HG03139 (cell line): Measurements from ENCODE around the gene BIRC6.
"Not testable (repeated sequence)": the region's sequence is repeated elsewhere in the genome, so short reads cannot be mapped to it uniquely, and the experiment has no call there.

Source experiments
- ATAC-seq: cut with Tn5 transposase; IDR thresholded peaks from one replicate; pipeline ENCODE4 v1.9.1; 2021; ENCODE audit not compliant: unreplicated experiment

BIRC6 gene, protein sequence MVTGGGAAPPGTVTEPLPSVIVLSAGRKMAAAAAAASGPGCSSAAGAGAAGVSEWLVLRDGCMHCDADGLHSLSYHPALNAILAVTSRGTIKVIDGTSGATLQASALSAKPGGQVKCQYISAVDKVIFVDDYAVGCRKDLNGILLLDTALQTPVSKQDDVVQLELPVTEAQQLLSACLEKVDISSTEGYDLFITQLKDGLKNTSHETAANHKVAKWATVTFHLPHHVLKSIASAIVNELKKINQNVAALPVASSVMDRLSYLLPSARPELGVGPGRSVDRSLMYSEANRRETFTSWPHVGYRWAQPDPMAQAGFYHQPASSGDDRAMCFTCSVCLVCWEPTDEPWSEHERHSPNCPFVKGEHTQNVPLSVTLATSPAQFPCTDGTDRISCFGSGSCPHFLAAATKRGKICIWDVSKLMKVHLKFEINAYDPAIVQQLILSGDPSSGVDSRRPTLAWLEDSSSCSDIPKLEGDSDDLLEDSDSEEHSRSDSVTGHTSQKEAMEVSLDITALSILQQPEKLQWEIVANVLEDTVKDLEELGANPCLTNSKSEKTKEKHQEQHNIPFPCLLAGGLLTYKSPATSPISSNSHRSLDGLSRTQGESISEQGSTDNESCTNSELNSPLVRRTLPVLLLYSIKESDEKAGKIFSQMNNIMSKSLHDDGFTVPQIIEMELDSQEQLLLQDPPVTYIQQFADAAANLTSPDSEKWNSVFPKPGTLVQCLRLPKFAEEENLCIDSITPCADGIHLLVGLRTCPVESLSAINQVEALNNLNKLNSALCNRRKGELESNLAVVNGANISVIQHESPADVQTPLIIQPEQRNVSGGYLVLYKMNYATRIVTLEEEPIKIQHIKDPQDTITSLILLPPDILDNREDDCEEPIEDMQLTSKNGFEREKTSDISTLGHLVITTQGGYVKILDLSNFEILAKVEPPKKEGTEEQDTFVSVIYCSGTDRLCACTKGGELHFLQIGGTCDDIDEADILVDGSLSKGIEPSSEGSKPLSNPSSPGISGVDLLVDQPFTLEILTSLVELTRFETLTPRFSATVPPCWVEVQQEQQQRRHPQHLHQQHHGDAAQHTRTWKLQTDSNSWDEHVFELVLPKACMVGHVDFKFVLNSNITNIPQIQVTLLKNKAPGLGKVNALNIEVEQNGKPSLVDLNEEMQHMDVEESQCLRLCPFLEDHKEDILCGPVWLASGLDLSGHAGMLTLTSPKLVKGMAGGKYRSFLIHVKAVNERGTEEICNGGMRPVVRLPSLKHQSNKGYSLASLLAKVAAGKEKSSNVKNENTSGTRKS (N-terminal part only)

DNA sequence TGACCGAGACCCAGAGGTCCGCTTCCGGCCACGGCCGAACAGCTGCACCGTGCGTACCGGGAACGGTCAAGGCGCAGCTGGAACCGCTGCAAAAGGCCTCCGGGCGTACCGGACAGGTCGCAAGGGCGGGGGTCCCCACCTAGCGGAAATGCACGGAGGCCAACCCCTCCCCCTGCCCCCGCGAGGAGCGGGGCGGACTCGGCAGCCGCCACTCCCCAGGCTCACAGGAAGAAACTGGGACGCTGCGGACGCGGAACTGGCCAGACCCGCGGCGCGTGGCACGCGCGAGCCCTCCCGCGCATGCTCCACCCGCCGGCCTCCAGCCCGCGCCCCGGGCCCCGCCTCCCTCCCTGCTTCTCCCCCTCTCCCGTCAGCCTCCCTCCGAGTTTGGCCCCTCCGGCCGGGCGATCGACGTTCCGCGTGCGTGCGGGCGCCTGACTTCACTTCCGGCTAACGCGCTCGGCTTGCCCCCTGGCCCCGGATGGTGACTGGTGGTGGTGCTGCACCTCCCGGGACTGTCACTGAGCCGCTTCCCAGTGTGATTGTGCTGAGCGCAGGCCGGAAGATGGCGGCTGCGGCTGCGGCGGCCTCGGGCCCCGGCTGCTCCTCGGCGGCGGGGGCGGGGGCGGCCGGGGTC is at the start of gene BIRC6:
Gene BIRC6, plus strand, starts transcription at position 343 of the 637 bp plus-strand sequence. Its CDS starts 139 bp downstream, at position 482.
- ATAC-seq: peak; percentile 83

DNA sequence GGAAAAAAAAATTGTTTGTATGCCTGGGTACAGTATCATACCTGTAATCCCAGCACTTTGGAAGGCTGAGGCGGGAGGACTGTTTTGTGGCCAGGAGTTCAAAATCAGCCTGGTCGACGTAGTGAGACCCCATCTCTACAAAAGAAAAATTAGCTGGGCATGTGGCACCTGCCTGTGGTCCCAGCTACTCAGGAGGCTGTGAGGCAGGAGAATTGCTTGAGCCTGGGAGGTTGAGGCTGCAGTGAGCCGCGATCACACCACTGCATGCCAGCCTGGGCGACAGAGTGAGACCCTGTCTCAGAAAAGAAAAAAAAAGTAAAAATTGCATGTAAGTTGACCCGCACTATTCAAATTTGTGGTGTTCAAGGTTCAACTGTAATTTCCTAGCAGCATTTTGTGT is 46.2 kb upstream of the BIRC6 start:
- no peak for ATAC-seq

DNA sequence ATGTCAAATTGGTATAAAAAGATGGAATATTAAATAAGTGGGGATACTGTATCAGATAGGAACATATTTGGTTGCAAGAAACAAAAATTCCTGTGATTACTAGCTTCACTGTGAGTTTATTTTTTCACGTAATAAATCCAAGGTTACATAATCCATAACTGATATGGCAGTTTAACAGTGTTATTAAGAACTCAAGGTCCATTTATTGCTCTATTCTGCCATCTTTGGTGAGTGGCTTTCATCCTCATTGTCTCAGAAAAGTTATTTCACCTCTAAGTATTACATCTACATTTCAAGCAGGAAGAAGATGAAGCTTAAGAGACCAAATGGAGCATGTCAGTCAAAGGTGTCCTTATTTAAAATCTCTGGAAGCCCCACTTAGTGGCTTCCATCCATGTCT is 41.9 kb upstream of the BIRC6 start:
- ATAC-seq: no peak

DNA sequence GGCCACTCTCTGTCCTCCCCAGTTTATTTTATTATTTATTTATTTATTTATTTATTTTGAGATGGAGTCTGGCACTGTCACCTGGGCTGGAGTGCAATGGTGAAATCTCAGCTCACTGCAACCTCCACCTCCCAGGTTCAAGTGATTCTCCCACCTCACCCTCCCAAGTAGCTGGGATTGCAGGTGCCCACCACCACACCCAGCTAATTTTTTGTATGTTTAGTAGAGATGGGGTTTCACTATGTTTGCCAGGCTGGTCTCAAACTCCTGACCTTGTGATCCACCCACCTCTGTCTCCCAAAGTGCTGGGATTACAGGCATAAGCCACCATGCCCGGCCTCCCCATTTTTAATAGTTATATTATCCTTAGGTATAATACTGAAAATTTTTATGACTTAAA is 28.1 kb upstream of the BIRC6 start:
- not testable (repeated sequence) for ATAC-seq

DNA sequence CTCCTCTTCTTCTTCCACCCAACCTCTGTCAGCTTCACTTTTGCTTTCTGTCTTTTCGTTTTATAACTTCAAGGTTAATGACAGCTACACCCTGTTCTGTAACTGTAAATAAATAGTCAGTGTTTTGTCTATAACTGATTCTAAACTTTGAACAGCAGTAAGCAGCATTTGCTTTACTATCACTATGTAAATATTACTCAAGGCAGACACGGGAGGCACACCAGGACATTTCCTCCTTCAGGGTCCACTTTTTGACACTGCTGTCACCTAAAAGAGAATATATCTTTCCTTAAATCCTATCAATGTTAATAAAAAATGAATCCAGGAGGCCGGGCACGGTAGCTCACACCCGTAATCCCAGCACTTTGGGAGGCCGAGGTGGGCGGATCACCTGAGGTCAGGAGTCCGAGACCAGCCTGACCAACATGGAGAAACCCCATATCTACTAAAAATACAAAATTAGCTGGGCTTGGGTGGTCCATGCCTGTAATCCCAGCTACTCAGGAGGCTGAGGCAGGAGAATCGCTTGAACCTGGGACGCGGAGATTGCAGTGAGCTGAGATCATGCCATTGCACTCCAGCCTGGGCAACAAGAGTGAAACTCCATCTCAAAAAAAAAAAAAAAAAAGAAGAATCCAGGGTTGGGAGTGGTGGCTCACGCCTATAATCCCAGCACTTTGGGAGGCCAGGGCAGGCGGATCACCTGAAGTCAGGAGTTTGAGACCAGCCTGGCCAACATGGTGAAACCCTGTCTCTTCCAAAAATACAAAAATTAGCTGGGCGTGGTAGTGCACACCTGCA is 27.4 kb upstream of the BIRC6 start:
- ATAC-seq: not testable (repeated sequence)

DNA sequence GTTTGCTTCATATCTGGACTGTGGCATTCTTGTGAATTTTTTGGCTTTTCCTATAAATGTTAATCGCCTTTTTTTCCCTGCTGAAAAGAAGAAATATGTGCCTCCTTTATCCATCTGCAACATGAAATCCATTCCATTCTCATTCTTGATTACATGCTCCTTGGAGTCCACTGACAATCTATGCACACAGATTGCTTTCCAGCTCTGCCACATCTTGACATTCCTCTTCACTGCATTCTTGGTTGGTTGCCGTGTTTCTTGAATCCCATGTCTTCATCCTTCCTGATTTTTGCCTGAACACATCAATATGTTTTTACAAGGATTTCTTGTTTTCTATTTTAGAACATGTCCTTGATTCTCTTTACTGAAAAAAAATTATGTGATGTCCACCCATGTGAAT is 26.7 kb upstream of the BIRC6 start:
- ATAC-seq: no peak

DNA sequence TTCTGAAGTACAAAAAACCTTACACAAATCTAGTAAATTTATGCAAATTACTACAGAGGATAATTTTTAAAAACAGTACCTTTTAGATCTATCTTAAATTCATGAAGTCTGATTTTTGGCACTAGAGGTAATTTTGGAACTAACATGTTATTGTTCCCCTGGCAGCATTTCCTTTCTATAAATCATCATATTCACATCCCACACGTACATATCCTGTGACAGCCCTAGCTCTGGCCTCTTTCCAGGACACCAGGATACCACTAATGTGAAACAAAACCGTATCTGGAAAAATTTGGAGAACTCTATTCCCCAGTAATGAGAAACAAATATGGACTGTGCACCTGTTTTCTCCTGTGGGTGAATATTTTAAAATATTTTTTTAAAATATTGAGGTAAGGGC is 14.0 kb upstream of the BIRC6 start:
- no peak for ATAC-seq

DNA sequence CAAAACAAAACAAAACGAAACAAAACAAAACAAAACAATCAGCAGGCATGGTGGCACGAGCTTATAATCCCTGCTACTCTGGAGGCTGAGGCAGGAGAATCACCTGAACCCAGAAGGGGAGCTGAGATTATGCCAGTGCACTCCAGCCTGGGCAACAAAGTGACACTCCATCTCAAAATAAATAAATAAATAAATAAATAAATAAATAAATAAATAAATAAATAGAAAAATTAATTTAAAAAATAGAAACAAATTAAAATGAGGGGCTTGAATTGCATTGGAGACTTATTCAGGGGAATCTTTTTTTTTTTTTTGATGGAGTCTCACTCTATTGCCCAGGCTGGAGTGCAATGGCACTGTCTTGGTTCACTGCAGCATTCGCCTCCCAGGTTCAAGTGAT is 6.0 kb upstream of the BIRC6 start:
- not testable (repeated sequence) for ATAC-seq

DNA sequence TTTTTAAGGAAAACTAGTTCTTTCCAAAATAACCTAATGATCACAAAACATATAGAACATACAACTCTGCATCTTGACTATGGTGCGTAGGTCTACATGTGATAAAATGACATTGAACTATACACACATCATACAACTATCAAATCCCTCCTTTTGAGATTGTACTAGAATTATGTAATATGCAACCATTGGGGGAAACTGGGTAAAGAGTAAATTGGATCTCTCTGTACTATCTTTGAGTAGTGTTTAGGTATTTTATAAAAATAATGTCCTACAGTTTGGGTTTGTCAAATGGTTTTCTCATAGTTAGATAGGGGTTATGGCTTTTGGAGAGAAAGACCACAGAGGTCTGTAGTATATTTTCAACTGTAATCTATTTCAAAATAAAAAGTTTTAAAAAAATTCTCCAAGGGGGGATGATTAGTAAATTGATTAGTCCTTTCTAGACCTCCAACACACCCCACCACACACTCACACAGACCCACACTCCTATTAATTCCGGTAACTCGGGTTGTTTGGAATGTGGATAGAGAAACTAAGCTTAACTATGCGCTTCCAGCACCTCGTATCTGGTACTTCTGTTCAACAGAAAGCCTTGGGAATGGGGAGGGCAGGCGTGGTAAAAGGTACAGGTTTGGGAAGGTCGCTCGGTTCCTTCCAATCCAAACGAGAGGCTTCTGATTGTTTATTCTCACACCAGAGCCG is 695 bp upstream of the BIRC6 start:
- no peak for ATAC-seq

DNA sequence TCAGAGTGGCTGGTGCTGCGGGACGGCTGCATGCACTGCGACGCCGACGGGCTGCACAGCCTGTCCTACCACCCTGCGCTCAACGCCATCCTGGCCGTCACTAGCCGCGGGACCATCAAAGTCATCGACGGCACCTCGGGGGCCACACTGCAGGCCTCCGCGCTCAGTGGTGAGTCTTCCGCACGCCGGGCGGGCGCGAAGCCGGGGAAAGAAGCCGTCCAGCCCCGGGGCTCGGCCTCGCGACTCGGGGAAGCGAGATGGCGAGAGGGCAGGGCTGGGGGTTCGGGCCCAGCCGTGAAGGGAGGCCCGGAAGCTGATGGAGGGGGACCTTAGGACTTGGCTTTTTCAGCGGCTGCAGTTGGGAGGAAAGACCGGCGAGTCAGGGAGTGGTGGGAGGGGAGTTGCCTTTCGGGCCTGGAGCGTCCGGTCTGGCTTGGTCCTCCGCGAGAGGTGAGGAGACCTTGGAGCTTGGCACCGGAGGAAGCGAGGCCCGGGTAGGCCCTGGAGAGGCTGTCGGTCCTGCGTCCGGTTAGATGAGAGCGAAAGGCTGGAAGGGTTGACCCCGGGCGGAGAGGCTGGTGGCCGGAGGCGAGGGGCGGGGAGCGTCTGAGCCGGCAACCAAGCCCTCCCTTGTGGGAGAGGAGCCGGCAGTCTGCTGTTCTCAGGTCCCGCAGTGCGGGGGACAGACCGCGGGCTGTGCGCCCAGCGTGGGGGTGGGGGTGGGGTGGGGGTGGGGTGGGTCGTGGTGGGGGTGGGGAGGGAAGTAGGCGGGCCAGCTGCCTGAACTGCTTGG is 691 bp downstream of the BIRC6 start:
- peak; percentile 3 for ATAC-seq

DNA sequence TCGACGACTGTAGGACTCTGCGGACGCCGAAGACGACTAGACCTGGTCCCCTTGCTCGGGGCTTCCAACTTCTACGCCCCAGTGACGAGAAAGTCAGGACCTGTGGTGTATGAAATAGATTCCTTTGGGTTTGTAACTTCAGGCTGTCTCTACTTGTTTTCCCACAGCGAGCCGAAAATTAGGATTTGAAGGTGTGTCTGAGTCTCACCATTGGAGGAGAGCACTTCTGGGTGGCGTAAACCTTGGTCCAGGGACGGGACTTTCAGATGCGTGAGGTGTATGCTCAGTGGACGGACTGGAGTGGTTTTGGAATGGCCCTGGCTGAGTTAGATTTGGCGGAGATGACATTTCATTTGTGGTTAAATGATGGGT is 1.3 kb downstream of the BIRC6 start:
- no peak for ATAC-seq

DNA sequence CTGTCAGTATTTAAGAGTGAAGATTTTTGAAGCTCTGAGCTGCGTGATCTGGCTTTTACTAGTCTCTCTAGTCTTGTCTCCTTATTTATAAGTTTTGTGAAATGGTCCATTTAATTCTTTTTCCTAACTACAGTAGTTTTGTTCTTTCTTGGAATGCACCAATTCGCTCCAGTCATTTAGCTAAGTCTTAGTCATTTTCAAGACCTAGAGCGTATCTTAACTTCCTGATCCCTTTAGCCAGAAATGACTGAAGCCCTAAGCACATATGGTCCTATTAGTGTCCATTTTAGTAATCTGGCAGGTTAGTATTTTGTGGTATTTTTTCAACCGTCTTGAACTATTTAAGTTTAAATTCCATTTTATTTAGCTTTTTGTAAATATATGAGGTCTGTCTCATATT is 3.6 kb downstream of the BIRC6 start:
- ATAC-seq: no peak

DNA sequence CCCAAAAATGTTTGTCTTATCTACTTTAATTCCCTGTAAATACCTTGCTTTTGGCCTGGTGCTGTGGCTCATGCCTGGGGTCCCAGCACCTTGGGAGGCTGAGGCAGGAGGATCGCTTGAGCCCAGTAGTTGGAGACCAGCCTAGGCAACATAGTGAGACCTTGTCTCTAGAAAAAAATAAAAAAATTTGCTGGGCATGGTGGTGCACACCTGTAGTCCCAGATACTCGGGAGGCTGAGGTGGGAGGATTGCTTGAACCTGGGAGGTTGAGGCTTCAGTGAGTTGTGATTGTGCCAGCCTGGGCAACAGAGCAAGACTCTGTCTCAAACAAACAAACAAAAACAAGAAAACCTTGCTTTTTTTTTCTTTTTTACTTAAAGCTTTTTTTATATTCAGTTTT is 6.2 kb downstream of the BIRC6 start:
- not testable (repeated sequence) for ATAC-seq

DNA sequence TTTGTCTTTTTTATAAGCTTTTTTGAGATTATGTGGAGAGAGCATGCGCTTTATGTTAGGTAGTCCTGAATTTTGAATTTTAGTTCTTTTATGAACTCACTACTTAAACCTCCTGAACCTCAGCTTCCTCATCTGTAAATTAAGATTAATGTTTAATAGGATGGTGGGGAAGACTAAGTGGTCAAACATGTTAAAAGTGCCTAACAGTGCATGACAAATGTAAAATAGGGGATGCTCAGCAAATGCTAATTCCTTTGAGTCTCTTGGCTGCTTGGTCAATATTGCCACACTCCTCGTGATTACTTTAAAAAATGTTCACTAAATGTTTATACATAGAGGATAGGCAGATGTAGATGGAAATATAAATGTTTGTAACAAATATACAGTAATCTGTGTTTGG is 6.8 kb downstream of the BIRC6 start:
- peak; percentile 60 for ATAC-seq

DNA sequence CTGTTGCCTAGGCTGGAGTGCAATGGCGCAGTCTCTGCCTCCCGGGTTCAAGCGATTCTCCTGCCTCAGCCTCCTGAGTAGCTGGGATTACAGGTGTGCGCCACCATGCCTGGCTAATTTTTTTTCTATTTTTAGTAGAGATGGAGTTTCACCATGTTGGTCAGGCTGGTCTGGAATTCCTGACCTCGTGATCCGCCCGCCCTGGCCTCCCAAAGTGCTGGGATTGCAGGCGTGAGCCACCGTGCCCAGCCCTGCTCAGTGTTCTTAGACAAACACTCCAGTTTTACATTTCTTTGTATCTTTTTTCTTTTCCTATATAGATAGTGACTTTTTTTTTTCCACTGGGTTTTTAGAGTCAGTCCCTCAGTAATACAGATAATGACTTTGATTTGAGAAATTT is 7.5 kb downstream of the BIRC6 start:
- ATAC-seq: not testable (repeated sequence)

DNA sequence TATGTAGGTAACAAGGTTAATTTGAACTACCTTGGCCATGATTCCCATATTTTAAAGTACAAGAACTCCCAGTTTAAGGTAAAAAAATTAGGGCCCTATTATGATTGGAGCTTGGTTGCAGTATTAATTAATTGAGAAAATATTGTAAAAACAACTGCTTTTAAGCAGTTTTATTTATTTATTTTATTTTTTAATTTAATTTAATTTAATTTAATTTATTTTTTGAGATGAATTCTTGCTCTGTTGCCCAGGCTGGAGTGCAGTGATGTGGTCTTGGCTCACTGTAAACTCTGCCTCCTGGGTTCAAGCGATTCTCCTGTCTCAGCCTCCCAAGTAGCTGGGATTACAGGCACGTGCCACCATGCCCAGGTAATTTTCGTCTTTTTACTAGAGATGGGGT is 8.9 kb downstream of the BIRC6 start:
- not testable (repeated sequence) for ATAC-seq

DNA sequence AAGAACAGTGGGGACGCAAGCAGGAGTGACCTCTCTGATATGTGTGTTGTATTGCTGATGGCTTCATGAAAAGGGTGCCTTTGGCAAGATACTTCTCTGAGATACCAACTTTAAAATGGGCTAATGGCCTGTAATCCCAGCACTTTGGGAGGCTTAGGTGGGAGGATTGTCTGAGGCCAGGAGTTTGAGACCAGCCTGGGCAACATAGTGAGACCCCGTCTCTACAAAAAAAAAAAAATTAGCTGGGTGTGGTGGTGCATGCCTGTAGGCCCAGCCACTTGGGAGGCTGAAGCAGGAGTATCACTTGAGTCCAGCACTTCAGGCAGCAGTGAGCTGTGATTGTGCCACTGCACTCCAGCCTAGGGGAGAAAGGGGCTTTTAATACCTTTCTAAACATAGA is 9.8 kb downstream of the BIRC6 start:
- no peak for ATAC-seq

DNA sequence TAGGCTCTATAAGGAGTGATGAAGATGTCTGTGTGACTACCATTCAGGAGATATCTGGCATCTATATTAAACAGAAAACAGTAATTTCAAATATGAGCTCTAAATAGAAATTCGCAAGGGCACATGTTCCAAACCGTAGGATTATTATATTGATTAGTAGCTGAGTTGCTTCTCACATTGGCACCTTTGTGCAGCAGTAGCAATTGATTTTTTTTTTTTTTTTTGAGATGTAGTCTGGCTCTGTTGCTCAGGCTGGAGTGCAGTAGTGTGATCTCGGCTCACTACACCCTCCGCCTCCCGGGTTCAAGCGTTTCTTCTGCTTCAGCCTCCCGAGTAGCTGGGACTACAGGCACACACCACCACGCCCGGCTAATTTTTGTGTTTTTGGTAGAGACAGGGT is 12.4 kb downstream of the BIRC6 start:
- no peak for ATAC-seq

DNA sequence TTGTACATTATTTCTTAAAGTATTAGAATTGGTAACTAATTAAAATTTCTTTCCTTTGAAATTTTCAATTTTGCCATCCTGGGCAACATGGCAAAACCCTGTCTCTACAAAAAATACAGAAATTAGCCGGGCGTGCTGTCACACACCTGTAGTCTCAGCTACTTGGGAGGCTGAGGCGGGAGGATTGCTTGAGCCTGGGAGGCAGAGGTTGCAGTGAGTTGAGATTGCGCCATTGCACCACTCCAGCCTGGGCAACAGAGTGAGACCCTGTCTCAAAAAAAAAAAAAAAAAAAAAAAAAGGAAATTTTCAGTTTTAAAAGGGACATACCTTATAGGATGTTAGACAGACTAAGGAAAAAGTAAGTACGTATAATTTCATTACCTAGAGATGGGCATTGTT is 14.1 kb downstream of the BIRC6 start:
- not testable (repeated sequence) for ATAC-seq
